HEK293T (cell line): ENCODE measurements around the gene TTC17.

Experiments
- FOXM1 ChIP-seq: fragments of 450-650 bp; IDR thresholded peaks from 2 replicates; pipeline ENCODE4 v1.6.1; 2017; ENCODE audit warnings: mild to moderate bottlenecking, borderline replicate concordance
- PKNOX1 ChIP-seq: fragments of 450-650 bp; IDR thresholded peaks from 2 replicates; pipeline ENCODE4 v1.6.1; 2016

GRCh38 chr11:43378897-43379296 is 20.2 kb downstream of the TTC17 start:
- TF ChIP-seq FOXM1: no peak
- no peak for TF ChIP-seq PKNOX1
